CD14-positive monocyte (primary cell): Measurements from ENCODE around the gene ZNF195. TPM values are rescaled to one million over a fixed set of nuclear protein-coding genes. Genes with fewer than 3 reads are reported as not detected.
"Not testable (repeated sequence)": the region's sequence is repeated elsewhere in the genome, so short reads cannot be mapped to it uniquely, and the experiment has no call there.

Source experiments
- DNase-seq, 3 donors: peaks; one replicate each; pipeline ENCODE4 v3.0.0-alpha.2; 2011 to 2022
- H2AFZ ChIP-seq: 2 replicates; pipeline ENCODE4 v1.6.0; 2012; ENCODE audit warnings: mild to moderate bottlenecking, low read depth, low read length, inconsistent platforms; ENCODE audit not compliant: insufficient read depth, poor library complexity, severe bottlenecking
- H3K27ac ChIP-seq, 2 donors: 1 replicate in 1 of 2; 2 replicates in 1 of 2; pipeline ENCODE4 v1.5.1; 2012 to 2013; ENCODE audit warnings: low read length in 2 of 2, control low read depth in 1 of 2, inconsistent platforms in 1 of 2, low read depth in 1 of 2, mild to moderate bottlenecking in 1 of 2
- H3K27me3 ChIP-seq, 2 donors: one replicate each; pipeline versions ENCODE4 v1.6.0 to v1.6.1; 2011 to 2013; ENCODE audit warnings: low read length in 2 of 2; ENCODE audit not compliant: control insufficient read depth in 2 of 2, insufficient read depth in 2 of 2
- H3K36me3 ChIP-seq, 2 donors: replicated peaks in 1 of 2; 1 replicate in 1 of 2; 2 replicates in 1 of 2; pipeline versions ENCODE4 v1.5.1 to v1.6.1; 2012 to 2013; ENCODE audit warnings: low read length in 2 of 2, control low read depth in 1 of 2, inconsistent platforms in 1 of 2, mild to moderate bottlenecking in 1 of 2; ENCODE audit not compliant: insufficient read depth in 2 of 2, control insufficient read depth in 1 of 2
- H3K4me1 ChIP-seq, 2 donors: 1 replicate in 1 of 2; 2 replicates in 1 of 2; pipeline versions ENCODE4 v1.5.1 to v1.6.1; 2012 to 2013; ENCODE audit warnings: low read length in 2 of 2, control low read depth in 1 of 2, inconsistent platforms in 1 of 2, mild to moderate bottlenecking in 1 of 2, moderate library complexity in 1 of 2; ENCODE audit not compliant: insufficient read depth in 2 of 2, control insufficient read depth in 1 of 2
- H3K4me2 ChIP-seq: replicated peaks from 2 replicates; pipeline ENCODE3; 2012; ENCODE audit warnings: low read length, moderate library complexity, mild to moderate bottlenecking; ENCODE audit not compliant: poor library complexity, severe bottlenecking; ENCODE audit errors: extremely low read depth
- H3K4me3 ChIP-seq, 3 experiments: fragments of 200-600 bp in 1 of 3; sonication (generic) in 1 of 3; replicated peaks in 1 of 3; 1 replicate in 2 of 3; 2 replicates in 1 of 3; pipeline ENCODE4 v1.5.1; 2011 to 2013; ENCODE audit warnings: low read length in 3 of 3, mild to moderate bottlenecking in 3 of 3, control low read depth in 2 of 3, low read depth in 2 of 3, inconsistent platforms in 1 of 3, moderate library complexity in 1 of 3
- H3K79me2 ChIP-seq: 2 replicates; pipeline ENCODE4 v1.6.0; 2012; ENCODE audit warnings: mild to moderate bottlenecking, control low read depth, inconsistent platforms, low read length, moderate library complexity; ENCODE audit not compliant: insufficient read depth
- H3K9ac ChIP-seq: 2 replicates; pipeline ENCODE4 v1.6.0; 2017; ENCODE audit warnings: low read length, mild to moderate bottlenecking; ENCODE audit not compliant: insufficient read depth, poor library complexity, severe bottlenecking
- H3K9me3 ChIP-seq, 2 donors: replicated peaks in 1 of 2; 1 replicate in 1 of 2; 2 replicates in 1 of 2; pipeline versions ENCODE4 v1.5.1 to v1.6.1; 2012 to 2013; ENCODE audit warnings: low read length in 2 of 2, control low read depth in 1 of 2; ENCODE audit not compliant: control insufficient read depth in 1 of 2, insufficient read depth in 1 of 2
- H4K20me1 ChIP-seq: 2 replicates; pipeline ENCODE4 v1.6.0; 2012; ENCODE audit warnings: mild to moderate bottlenecking, low read length, control low read depth, moderate library complexity; ENCODE audit not compliant: insufficient read depth
- H3K27ac Mint-ChIP-seq, 7 donors: one replicate each; pipeline ENCODE4 v1.8.0; 2020; ENCODE audit warnings: mild to moderate bottlenecking in 7 of 7, mixed read lengths in 7 of 7, moderate library complexity in 6 of 7, inconsistent platforms in 2 of 7
- H3K27me3 Mint-ChIP-seq, 3 donors: one replicate each; pipeline ENCODE4 v1.8.0; 2021 to 2022; ENCODE audit warnings: low read depth in 3 of 3, mild to moderate bottlenecking in 3 of 3, mixed read lengths in 3 of 3, moderate library complexity in 3 of 3, inconsistent platforms in 1 of 3
- H3K36me3 Mint-ChIP-seq, 2 donors: one replicate each; pipeline ENCODE4 v1.8.0; 2020; ENCODE audit warnings: mixed read lengths in 2 of 2, inconsistent platforms in 1 of 2, mild to moderate bottlenecking in 1 of 2
- H3K4me1 Mint-ChIP-seq: one replicate; pipeline ENCODE4 v1.8.0; 2020; ENCODE audit warnings: mild to moderate bottlenecking, mixed read lengths
- H3K4me3 Mint-ChIP-seq, 2 donors: one replicate each; pipeline ENCODE4 v1.8.0; 2020; ENCODE audit warnings: mild to moderate bottlenecking in 2 of 2, mixed read lengths in 2 of 2, moderate library complexity in 1 of 2
- H3K9me3 Mint-ChIP-seq, 7 donors: one replicate each; pipeline ENCODE4 v1.8.0; 2020 to 2022; ENCODE audit warnings: mixed read lengths in 7 of 7, mild to moderate bottlenecking in 6 of 7, moderate library complexity in 6 of 7, inconsistent platforms in 2 of 7
- WGBS: methylation state at CpG from one replicate; pipeline ENCODE4 v1.1.5; 2013; ENCODE audit warnings: missing lambda C conversion rate; ENCODE audit not compliant: insufficient coverage; 5-methylcytosine and 5-hydroxymethylcytosine counted together
- intact Hi-C, 2 donors: fragments of 100-400 bp; cut with micrococcal nuclease; formaldehyde crosslinking; loops; one replicate each; pipeline versions ENCODE4 v1.15.0 to v1.15.1; 2023
- polyA minus RNA-seq: library from RNA; depleted of rRNA, polyadenylated mRNA; stranded (reverse); fragments of >200 nt; gene quantifications from 2 replicates; pipeline ENCODE4 v1.2.3, GENCODE V29; 2012
- polyA plus RNA-seq, 3 donors: library from polyadenylated mRNA; depleted of rRNA in 1 of 3; unstranded in 2 of 3; stranded (reverse) in 1 of 3; fragments of 300-500 nt in 2 of 3; fragments of >200 nt in 1 of 3; fragmentation: Illumina TruSeq in 2 of 3; gene quantifications; 1 replicate in 2 of 3; 2 replicates in 1 of 3; pipeline ENCODE4 v1.2.3, GENCODE V29; 2012 to 2021
- total RNA-seq, 12 experiments: library from RNA in 1 of 12; stranded (reverse) in 1 of 12; fragments of 120-200 nt in 1 of 12; gene quantifications; one replicate each; pipeline ENCODE4 v1.2.4 and lab custom pipeline; 2013 to 2026; ENCODE audit warnings: mixed read lengths in 6 of 12, inconsistent platforms in 1 of 12
- TF ChIP-seq, protein P1 (sequence below): fragments of 200-600 bp; IDR thresholded peaks from one replicate; pipeline ENCODE4 v1.8.0; 2022; ENCODE audit warnings: antibody characterized with exemption, mild to moderate bottlenecking

ZNF195 gene
- 21.8 TPM for total RNA-seq (2013)
- polyA plus RNA-seq (10 to 100 TPM; 10.7 to 24.7 (median 13.5) TPM), polyA minus RNA-seq (7.1 and 7.9 TPM in 2 replicates), total RNA-seq (lab: John Stamatoyannopoulos, UW) (6.3 to 30.2 (median 17.8) reads per million in 11 experiments)

DNA sequence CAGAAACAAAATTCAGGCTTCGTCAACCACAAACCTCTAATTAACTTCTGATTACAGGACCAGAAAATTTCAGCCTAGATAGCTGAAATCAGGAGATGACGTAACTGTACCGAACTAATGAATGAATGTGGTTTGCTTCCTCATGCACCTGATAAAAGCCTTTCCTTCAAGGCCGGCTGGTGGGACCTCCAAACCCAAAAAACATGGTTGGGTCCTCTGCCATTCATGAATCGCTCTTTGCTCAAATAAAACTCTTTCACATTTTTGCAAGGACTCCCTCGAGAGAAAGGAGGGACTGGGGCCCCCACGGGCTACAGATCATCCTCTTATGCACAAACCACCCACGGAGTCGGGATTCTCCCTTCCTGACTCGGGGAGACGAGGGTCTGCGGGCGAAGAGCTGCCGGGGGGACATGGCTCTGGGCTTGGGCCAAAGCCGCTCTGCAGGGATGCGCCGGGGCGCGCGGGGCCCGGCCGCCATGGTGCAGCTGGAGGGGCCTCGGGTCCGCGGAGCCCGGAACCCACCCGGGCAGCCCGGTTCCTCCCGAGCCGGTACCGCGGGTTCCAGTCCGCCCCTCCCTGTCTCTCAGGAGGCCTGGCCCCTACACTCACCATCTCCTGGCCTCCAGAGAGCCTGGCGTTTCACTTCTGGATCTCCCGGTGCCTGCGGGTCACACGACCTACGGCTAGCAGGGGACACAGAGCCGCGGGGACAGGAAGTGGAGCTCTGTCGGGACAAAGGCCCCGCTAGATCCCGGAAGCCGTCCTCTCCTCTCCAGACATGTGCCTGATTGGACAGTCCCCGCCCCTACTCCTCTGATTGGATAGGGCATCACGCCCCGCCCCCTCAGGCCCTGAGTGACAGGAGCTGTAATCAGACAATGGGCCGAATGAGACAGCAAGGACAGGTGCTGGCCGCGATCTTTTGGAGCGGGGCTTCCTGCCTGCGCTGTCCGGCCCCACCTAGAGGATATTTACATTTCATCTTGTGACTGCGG lies at the start of gene ZNF195:
TSS of gene ZNF195 (minus strand) at position 721 of the 998 bp plus-strand sequence. CDS start at position 615, 106 bp downstream.
- Mint-ChIP-seq H3K4me1 (peaks cover 26% of the 10 kb centered on the region), H3K27me3 (peaks cover 0 to 3% (median 2%) of the 10 kb centered on the region in 3 donors), H3K4me3 (peak within 1 kb of the TSS; percentile 94 to 95), H3K9me3 (peaks cover 8 to 26% (median 22%) of the 10 kb centered on the region in 7 donors), H3K36me3 (peaks cover 33 to 36% of the 10 kb centered on the region in 2 donors), H3K27ac (peak within 1 kb of the TSS; percentile 87 to 97 (median 93))
- TF ChIP-seq, protein P1, sequence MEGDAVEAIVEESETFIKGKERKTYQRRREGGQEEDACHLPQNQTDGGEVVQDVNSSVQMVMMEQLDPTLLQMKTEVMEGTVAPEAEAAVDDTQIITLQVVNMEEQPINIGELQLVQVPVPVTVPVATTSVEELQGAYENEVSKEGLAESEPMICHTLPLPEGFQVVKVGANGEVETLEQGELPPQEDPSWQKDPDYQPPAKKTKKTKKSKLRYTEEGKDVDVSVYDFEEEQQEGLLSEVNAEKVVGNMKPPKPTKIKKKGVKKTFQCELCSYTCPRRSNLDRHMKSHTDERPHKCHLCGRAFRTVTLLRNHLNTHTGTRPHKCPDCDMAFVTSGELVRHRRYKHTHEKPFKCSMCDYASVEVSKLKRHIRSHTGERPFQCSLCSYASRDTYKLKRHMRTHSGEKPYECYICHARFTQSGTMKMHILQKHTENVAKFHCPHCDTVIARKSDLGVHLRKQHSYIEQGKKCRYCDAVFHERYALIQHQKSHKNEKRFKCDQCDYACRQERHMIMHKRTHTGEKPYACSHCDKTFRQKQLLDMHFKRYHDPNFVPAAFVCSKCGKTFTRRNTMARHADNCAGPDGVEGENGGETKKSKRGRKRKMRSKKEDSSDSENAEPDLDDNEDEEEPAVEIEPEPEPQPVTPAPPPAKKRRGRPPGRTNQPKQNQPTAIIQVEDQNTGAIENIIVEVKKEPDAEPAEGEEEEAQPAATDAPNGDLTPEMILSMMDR: no peak
- Histone ChIP-seq H3K4me3 (peak within 1 kb of the TSS; percentile 85 to 95 (median 92)), H2AFZ (peak within 1 kb of the TSS; percentile 99), H3K9ac (peak within 1 kb of the TSS; percentile 95), H3K27ac (peak within 1 kb of the TSS; percentile 63 to 89), H3K4me1 (peaks cover 10 to 13% of the 10 kb centered on the region in 2 donors), H3K36me3 (peaks cover 5 to 38% of the 10 kb centered on the region in 2 donors), H4K20me1 (no peaks in the 10 kb centered on the region), H3K4me2 (peak within 1 kb of the TSS; percentile 76), H3K79me2 (peaks cover 51% of the 10 kb centered on the region), H3K9me3 (peaks cover 15 to 18% of the 10 kb centered on the region in 2 donors), H3K27me3 (no peaks in the 10 kb centered on the region)
- DNase-seq: peak; percentile 94 to 98 (median 96)
- whole genome bisulfite sequencing: under 1% methylated on average over 42 of the region's 54 CpGs
- intact Hi-C loops: loop anchor here in 1 of 2 donors (5.0 kb wide), 1 partner anchor 44 kb away; no protein-coding TSS in a partner anchor

GRCh38 chr11:3428076-3428475 lies 49.1 kb upstream of the ZNF195 start:
- H3K9me3 ChIP-seq, H3K4me3 ChIP-seq, DNase-seq, H4K20me1 ChIP-seq, H3K36me3 Mint-ChIP-seq, H3K4me1 ChIP-seq, H3K9ac ChIP-seq, H3K36me3 ChIP-seq, H3K9me3 Mint-ChIP-seq, H3K27ac ChIP-seq, H2AFZ ChIP-seq, H3K27me3 ChIP-seq, H3K4me3 Mint-ChIP-seq, H3K79me2 ChIP-seq, H3K4me2 ChIP-seq, intact Hi-C loops, H3K4me1 Mint-ChIP-seq: not testable (repeated sequence)
- WGBS: 98% methylated on average over 6 of the region's 10 CpGs
- peak overlapping the region in 1 of 7 donors; percentile 53 for H3K27ac Mint-ChIP-seq
- H3K27me3 Mint-ChIP-seq: peaks cover 24 to 49% (median 37%) of the 10 kb centered on the region in 3 donors

GRCh38 chr11:3426541-3426940 lies 47.6 kb upstream of the ZNF195 start:
- H3K9ac ChIP-seq, H3K27ac Mint-ChIP-seq, H3K79me2 ChIP-seq, H2AFZ ChIP-seq, H3K27me3 ChIP-seq, H3K27ac ChIP-seq, H3K36me3 ChIP-seq, H3K4me3 Mint-ChIP-seq, H3K9me3 ChIP-seq, H4K20me1 ChIP-seq, intact Hi-C loops, H3K4me2 ChIP-seq, DNase-seq, H3K4me1 ChIP-seq, H3K9me3 Mint-ChIP-seq, H3K4me3 ChIP-seq, H3K36me3 Mint-ChIP-seq: not testable (repeated sequence)
- 67% methylated on average over 3 of the region's 8 CpGs for WGBS
- Mint-ChIP-seq H3K4me1 (peaks cover 11% of the 10 kb centered on the region), H3K27me3 (peaks cover 27 to 54% (median 39%) of the 10 kb centered on the region in 3 donors)
